T-helper 1 cell treated with Interleukin-12 subunit alpha and Interleukin-12 subunit beta and Interleukin-4 antibody, amounts not matched to agents 30 ng/mL and 1 ng/mL, for 36 hours (primary cell): ENCODE data around the gene MAN1A2. TPM values are rescaled to one million over a fixed set of nuclear protein-coding genes. Genes with fewer than 3 reads are reported as not detected.

Source experiments
- intact Hi-C: fragments of 100-400 bp; cut with micrococcal nuclease; formaldehyde crosslinking; loops from one replicate; pipeline ENCODE4 v1.15.1; 2024
- total RNA-seq: library from RNA; stranded (reverse); gene quantifications from 2 replicates; pipeline ENCODE4 v1.2.3, GENCODE V29; 2022

Gene MAN1A2
- total RNA-seq, 1 donor from 2014 or later = 43.2 TPM

DNA sequence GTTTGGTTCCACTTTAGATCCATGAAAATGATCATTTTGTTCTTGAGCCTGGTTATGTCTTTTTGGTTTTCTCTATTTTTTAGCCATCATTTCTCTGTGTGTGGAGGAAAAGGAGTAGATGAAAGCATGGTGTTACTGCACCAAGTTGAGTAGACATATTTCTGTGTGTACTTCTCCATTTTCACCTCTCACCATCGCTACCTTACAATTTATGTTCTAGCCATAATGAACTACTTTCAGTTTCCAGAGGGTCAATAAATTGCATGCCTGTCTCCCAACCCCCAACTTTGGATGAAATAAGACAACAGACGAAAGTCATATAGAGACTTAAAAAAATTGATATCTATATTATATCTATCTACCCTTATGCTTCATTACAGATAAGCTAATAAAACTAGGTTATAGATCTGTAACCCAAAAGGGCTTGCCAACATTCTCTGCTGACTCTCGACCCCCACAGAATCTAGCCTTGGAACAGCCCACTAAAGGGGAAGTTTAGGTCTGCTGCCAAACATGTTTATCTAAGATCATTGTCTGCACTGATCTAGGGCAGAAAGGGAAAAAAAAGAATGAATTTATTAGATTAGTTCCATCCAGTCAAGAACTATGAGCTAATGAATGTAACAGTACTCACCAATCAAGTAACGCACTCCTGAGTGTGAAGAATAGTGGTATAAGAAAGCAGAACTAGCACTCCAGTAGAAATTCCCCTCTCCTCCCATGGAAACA lies 7.5 kb upstream of the MAN1A2 start:
- intact Hi-C loops = loop anchor here (10.0 kb wide), 3 partner anchors 425 to 815 kb away; no protein-coding TSS in a partner anchor

- intact Hi-C loops = loop anchor here (10.0 kb wide), 3 partner anchors 428 to 818 kb away; no protein-coding TSS in a partner anchor
These were observed 4.3 kb upstream of the MAN1A2 start for GRCh38 chr1:117362986-117363385.

GRCh38 chr1:117363571-117364048 lies 3.6 kb upstream of the MAN1A2 start:
- intact Hi-C loops = loop anchor here (10.0 kb wide), 3 partner anchors 429 to 819 kb away; no protein-coding TSS in a partner anchor

GRCh38 chr1:117364240-117364639 lies 3.0 kb upstream of the MAN1A2 start:
- intact Hi-C loops = loop anchor here (10.0 kb wide), 3 partner anchors 429 to 819 kb away; no protein-coding TSS in a partner anchor

DNA sequence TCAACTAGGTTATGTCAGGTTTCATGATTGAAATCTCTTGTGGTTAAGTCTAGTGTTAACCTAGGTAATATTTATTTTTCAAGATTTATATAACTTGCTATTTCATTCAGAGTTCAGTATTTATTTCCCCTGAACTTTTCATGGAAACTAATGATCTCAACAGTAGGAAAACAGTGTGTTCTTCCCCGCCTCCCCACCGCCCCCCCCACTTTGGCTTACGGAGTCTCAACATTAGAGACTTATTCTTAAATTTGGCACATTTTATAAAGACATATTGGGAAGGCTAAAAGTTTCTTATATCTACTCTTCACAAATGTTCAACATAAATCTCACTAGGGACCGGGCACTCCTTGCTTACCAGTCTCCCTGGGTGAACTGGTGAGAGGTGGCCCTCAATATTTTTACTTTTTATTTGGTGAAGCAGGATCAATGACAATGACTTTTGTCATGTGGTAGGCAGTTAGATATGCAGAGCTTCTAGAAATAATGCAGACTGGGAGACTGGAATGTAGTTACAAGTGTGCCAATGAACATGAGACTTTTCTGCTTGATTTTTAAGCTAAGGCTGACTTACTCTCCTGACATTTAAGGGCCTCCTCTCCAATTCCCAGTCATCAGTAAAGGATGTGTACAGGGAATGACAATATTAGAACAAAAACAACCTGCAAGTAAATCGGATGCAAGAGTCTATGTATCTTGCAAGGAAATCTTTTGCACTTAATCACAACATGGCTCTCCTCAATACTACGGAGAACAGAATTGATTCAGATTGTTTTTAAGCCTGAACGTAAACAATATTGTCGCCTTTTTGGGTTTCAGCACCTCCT lies 1.7 kb upstream of the MAN1A2 start:
- intact Hi-C loops = loop anchor here (2.0 to 10.0 kb wide), 8 partner anchors 147 to 1213 kb away; no protein-coding TSS in a partner anchor

DNA sequence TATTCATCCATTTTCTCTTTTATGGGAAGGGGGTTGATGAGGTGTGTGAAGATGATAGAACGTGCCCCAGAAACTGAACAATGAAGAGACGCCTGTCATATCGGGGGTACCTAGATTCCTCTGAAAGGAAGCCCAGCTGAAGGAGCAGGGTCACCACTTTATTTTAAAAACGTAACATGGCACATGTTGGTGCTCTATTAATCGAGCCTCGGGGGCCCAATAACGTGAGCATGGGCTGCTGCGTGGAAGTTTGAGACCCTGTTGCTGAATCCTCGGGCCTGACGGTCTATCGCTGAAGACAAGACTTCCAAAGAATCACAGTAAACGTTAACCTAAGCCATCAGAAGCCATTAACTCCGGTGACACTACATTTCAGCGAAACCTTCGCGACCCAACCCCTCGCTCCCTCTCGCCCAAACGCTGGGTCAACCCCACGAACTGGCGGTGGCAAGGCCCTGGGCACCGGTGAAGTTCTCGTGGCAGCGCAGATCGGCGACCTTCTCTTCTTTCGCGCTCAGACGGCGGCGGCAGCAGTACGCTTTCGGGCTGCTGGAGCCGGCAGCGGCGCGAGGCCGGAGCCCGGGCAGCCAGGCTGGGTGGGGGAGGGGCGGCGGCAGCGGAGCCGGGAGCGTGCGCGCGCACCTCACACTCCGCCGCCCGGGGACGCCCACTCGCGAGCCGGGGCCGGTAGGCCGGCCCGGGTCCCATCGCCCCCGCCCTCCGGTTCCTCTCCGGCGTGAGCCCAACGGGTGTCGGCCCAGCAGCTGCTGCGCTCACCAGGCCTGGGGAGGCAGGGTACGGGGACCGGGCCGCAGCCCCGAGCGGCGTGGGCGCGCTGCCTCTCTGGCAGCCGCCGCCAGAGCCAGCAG lies 838 bp upstream of the MAN1A2 start:
- intact Hi-C loops = loop anchor here (1.0 to 10.0 kb wide), 14 partner anchors 24 to 1774 kb away; partner anchors contain the start of genes GDAP2, TENT5C, TRIM45 and WARS2

DNA sequence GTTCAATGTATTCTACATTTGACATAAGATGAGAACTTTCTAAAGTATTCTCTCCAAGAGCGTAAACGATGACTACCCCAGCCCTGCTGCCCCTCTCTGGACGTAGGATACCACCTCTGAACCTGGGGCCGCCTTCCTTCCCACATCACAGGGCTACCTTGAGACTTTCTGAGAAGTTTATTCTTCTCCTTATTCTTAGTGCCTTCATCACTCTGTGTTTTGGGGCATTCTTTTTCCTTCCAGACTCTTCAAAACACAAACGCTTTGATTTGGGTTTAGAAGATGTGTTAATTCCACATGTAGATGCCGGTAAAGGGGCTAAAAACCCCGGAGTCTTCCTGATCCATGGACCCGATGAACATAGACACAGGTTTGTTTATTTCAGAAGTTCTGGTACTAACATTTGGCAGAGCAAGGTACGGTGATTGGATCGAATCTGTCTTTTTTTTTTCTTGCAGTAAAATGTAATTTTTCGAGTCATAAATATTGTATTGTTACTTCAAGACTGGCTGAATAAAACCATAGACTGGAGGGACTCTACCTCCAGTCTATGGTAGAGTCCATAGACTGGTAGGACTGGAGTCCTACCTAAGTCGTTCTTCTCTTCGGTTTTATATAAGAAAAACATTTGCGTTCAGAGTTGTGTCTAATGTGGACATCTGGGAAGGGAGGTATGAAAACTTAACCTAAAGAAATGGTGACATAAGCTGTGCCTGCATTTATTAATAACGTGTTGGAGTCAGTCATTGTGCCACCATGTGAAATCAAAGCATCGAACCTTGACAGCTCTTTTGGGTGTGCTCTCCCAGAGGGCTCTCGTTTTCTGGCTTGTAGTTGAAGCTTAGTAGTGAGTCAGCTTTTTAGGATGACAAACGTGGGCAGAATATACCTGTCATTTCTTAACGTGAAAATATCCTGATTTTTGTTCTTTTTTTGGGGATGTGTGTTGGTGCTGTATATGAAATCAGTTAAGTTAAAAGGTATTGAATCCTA lies 1.2 kb downstream of the MAN1A2 start:
- intact Hi-C loops = loop anchor here (2.0 to 10.0 kb wide), 7 partner anchors 144 to 1216 kb away; partner anchors contain the start of gene TTF2

- intact Hi-C loops = no loop called here
These were observed 2.8 kb downstream of the MAN1A2 start for GRCh38 chr1:117370071-117370470.

GRCh38 chr1:117370509-117370908 lies 3.3 kb downstream of the MAN1A2 start:
- intact Hi-C loops = no loop called here

DNA sequence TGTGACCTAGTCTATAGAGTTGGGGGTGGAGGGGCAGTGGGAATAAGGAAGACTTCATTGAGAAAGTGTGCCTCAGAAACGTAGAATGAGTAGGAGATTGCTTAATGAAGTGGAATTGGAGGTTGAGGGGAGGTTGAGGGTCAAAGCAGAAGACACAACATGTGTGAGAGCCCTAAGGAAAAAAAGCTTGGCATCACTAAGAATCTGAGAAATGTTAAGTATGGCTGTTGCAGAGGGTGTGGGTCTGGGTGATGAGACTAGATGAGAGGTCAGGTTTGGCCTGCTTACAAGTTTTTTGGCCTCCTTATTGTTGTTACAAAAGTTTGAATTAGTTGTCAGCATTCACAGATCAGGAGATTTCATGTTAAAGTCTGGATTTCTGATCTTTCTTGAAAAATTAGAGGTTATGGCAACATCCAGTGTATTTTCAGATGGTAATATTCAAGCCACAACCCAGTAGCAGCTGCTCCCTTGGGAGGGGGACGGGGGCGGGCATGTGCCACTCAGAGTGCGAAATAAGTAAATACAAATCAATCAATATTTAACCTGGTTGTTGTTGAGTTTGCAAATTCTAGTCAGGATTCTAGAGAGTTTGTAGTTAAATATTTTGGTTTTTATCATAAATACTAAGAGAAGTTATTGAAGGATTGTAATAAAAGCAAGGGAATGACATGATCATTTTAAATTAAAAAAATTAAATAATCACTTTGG lies 4.3 kb downstream of the MAN1A2 start:
- intact Hi-C loops = no loop called here

DNA sequence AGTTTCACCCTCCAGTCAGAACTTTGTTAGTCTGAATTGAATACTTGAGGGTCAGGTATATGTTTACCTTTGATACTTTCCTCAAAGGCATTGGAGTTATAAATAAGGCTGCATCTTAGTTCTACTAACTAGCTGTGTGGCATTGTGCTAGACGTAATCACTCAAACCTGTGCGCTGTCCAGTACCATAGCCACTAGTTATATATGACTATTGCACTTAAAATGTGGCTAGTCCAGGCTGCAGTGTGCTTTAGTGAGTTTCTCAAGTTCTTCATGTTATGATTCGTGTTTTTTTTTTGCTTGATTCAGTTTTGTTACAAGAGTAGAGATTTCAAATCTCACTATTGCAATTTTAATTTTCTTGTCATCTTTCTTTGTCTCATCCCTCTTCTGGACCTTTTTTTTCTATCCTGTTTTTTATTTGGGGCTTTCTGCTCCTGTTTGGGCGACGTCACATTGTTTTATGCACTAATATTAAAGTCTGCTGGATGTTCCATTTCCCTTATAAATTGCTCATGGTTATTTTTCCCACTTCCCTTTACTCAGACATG lies 5.7 kb downstream of the MAN1A2 start:
- intact Hi-C loops = no loop called here

- intact Hi-C loops = no loop called here
These were observed 6.7 kb downstream of the MAN1A2 start for GRCh38 chr1:117373932-117374331.

DNA sequence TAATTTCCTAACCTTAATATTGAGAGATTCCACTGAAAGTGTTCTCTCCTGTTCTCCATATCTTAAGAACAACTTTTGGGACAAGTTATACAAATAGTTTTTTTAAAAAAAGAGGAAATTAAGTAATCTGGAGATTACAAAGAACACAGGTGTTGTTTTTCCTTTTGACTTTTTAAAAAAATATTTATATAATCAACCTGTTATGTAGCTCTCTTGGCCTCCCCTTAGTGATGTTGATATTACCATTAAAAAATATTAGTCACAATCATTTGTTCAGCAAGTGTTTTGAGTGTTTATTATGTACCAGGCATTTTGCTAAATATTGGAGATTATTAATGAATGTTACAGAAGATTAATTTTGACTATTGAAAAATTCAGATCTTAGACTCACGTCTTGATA lies 8.1 kb downstream of the MAN1A2 start:
- intact Hi-C loops = no loop called here

DNA sequence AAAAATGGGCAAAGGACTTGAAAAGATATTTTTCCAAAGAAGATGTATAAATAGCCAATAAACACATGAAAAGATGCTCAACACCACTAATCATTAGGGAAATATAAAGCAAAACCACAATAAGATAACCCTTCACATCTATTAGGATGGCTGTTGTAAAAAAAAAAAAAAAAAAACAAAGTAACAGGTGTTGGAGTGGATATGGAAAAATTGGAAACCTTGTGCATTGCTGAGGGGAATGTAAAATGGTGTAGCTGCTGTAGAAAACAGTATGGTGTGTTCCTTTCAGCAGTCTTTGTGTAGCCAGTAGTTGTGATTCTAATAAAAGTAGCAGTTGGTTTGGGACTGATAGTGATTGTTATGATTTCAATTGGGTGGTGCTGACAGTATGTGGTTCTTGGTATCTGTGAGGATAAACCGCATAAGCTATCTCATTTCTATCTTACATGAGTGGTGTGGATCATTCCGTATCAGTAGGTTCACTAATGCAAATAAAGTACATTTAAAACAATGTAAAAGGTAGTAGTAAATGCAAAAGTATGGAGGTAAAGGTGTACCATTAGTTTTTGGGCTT lies 19.9 kb downstream of the MAN1A2 start:
- intact Hi-C loops = no loop called here

DNA sequence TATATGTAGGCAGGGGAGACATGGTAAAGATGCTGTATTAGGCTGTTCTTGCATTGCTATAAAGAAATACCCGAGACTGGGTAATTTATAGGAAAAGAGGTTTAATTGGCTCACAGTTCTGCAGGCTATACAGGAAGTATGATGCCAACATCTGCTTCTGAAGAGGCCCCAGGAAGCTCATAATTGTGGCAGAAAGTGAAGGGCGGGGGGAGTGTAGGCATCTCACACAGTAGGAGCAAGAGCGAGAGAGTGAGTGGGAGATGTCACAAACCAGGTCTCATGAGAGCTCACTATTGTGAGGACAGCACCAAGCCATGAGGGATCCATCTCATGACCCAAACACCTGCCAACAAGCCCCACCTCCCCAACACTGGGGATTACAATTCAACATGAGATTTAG lies 21.1 kb downstream of the MAN1A2 start:
- intact Hi-C loops = no loop called here

- intact Hi-C loops = no loop called here
These were observed 22.0 kb downstream of the MAN1A2 start for GRCh38 chr1:117389284-117389683.

- intact Hi-C loops = no loop called here
These were observed 22.5 kb downstream of the MAN1A2 start for GRCh38 chr1:117389779-117390178.

DNA sequence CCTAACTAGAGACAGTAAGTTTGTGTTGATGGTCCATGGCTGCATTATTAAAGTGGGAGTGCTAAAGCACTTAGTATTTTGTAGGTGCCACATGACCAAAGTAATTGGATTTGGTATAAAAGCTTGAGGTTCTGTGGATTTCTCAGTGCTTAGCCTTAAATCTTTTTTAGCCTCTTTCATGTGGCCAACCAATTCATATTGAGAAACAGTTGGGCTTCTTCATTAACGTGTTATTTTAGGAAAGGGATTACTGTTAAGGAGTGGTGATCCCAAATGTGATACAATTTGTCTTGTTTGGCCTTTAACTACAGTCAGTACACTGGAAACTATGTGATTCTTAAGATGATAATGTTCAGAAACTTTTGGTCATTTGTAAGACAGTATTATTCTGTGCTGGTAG lies 25.5 kb downstream of the MAN1A2 start:
- intact Hi-C loops = no loop called here
